DOHH2 (cell line): ENCODE results near the gene AUTS2.

Experiments
- H3F3A ChIP-seq: fragments of 200-600 bp; sonication (generic), shearing (Covaris generic); 2 replicates; pipeline ENCODE4 v1.6.0; 2016; ENCODE audit warnings: antibody characterized with exemption, mild to moderate bottlenecking; ENCODE audit not compliant: control insufficient read depth, insufficient read depth
- H3K27ac ChIP-seq: fragments of 200-600 bp; sonication (generic); 2 replicates; pipeline ENCODE4 v1.5.1; 2014; ENCODE audit warnings: low read depth, mild to moderate bottlenecking, low read length, moderate library complexity
- H3K27me3 ChIP-seq: fragments of 200-600 bp; sonication (generic); 2 replicates; pipeline ENCODE4 v1.6.1; 2014; ENCODE audit warnings: mild to moderate bottlenecking, low read length, mixed read lengths; ENCODE audit not compliant: control insufficient read depth
- H3K36me3 ChIP-seq: fragments of 200-600 bp; sonication (generic); 2 replicates; pipeline ENCODE4 v1.6.1; 2014; ENCODE audit warnings: mild to moderate bottlenecking, low read length, moderate library complexity, mixed read lengths; ENCODE audit not compliant: control insufficient read depth
- H3K4me1 ChIP-seq: fragments of 200-600 bp; sonication (generic); 2 replicates; pipeline ENCODE4 v1.6.1; 2014; ENCODE audit warnings: mild to moderate bottlenecking, low read length, mixed read lengths; ENCODE audit not compliant: control insufficient read depth
- H3K4me2 ChIP-seq: fragments of 200-600 bp; sonication (generic); 2 replicates; pipeline ENCODE4 v1.6.0; 2014; ENCODE audit warnings: mild to moderate bottlenecking, low read length, moderate library complexity
- H3K4me3 ChIP-seq: fragments of 200-600 bp; sonication (generic); 2 replicates; pipeline ENCODE4 v1.5.1; 2014; ENCODE audit warnings: mild to moderate bottlenecking, low read length, mixed read lengths
- H3K79me2 ChIP-seq: fragments of 200-600 bp; sonication (generic); 2 replicates; pipeline ENCODE4 v1.6.1; 2014; ENCODE audit warnings: mild to moderate bottlenecking, low read length, mixed read lengths; ENCODE audit not compliant: control insufficient read depth
- H3K9me2 ChIP-seq: fragments of 200-600 bp; sonication (generic); replicated peaks from 2 replicates; pipeline ENCODE4 v1.6.1; 2014; ENCODE audit warnings: mild to moderate bottlenecking, low read length, mixed read lengths; ENCODE audit not compliant: control insufficient read depth
- H3K9me3 ChIP-seq: fragments of 200-600 bp; sonication (generic); 2 replicates; pipeline ENCODE4 v1.6.1; 2014; ENCODE audit warnings: antibody characterized with exemption, low read length, mixed read lengths; ENCODE audit not compliant: control insufficient read depth, insufficient read depth
- H4K20me1 ChIP-seq: fragments of 200-600 bp; sonication (generic); 2 replicates; pipeline ENCODE4 v1.6.0; 2014; ENCODE audit warnings: low read depth, mild to moderate bottlenecking, antibody characterized with exemption, low read length, moderate library complexity; ENCODE audit not compliant: control insufficient read depth, insufficient read depth
- EZH2phosphoT487 ChIP-seq: fragments of 200-600 bp; sonication (generic); IDR thresholded peaks from 2 replicates; pipeline ENCODE4 v1.6.1; 2017; ENCODE audit warnings: borderline replicate concordance, mild to moderate bottlenecking, antibody characterized with exemption, low read length, moderate library complexity, mixed read lengths
- TF ChIP-seq, protein P1 (sequence below): fragments of 200-600 bp; sonication (generic); IDR thresholded peaks from one replicate; pipeline ENCODE4 v1.5.1; 2014; ENCODE audit warnings: antibody characterized with exemption, mild to moderate bottlenecking, low read depth, low read length; ENCODE audit not compliant: poor library complexity, severe bottlenecking

AUTS2 gene

DNA sequence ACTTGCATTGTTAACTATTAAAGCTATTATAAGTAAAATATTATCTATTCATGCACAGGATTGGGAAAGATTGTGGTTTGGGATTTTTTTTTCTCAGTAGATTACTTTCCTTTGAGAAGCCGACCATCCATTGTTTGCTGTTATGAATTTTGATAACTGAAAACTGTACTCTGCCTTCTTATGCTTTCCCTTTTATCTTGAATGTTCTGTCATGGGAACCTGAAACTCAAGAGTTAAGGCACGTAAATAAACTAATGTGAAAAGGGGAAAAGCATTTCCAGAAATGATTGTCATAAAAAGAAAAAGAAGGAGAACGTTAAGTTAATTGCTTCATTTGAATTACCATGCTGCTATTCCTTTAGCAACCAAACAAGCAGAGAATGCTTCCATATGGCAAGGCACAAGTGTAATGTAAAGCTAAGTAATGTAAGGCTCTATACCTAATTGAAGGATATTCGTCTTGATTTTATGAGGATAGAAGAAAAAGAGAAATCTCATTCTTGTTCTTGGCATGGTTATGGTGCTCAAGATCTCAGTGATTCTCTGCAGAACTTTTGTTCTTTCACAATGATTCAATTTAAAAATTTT lies 370.8 kb downstream of the AUTS2 start:
- peaks cover 56% of the 10 kb centered on the region for H3K79me2 ChIP-seq
- H3K4me3 ChIP-seq = no peak overlapping the region
- TF ChIP-seq, protein P1, sequence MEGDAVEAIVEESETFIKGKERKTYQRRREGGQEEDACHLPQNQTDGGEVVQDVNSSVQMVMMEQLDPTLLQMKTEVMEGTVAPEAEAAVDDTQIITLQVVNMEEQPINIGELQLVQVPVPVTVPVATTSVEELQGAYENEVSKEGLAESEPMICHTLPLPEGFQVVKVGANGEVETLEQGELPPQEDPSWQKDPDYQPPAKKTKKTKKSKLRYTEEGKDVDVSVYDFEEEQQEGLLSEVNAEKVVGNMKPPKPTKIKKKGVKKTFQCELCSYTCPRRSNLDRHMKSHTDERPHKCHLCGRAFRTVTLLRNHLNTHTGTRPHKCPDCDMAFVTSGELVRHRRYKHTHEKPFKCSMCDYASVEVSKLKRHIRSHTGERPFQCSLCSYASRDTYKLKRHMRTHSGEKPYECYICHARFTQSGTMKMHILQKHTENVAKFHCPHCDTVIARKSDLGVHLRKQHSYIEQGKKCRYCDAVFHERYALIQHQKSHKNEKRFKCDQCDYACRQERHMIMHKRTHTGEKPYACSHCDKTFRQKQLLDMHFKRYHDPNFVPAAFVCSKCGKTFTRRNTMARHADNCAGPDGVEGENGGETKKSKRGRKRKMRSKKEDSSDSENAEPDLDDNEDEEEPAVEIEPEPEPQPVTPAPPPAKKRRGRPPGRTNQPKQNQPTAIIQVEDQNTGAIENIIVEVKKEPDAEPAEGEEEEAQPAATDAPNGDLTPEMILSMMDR = no peak
- no peak for TF ChIP-seq EZH2phosphoT487
- peaks cover 41% of the 10 kb centered on the region for H3K4me1 ChIP-seq
- no peak overlapping the region for H3K27ac ChIP-seq
- H3K27me3 ChIP-seq = no peaks in the 10 kb centered on the region
- no peaks in the 10 kb centered on the region for H3K9me2 ChIP-seq
- H3F3A ChIP-seq = no peaks in the 10 kb centered on the region
- H3K9me3 ChIP-seq = no peaks in the 10 kb centered on the region
- H3K4me2 ChIP-seq = no peak overlapping the region
- no peaks in the 10 kb centered on the region for H4K20me1 ChIP-seq
- no peaks in the 10 kb centered on the region for H3K36me3 ChIP-seq

DNA sequence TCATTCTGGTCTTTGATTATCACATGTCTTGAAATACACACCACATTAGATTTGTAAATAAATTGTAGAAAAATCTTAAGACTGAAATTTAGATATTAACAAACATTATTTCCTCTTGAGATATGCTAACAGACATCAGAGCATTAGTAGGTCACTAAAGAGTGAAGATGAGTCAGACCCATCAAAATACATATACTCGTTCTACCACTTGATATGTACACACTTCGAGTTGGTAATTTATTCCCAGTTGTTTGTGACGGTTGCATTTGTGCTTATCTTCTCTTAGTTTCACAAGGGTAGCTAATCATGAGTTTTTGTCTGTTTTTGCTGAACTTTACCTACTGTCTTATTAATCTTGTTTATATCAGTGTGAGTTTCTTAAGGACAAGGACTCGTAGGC lies 383.4 kb downstream of the AUTS2 start:
- Histone ChIP-seq H3K4me2 (no peak overlapping the region), H3K79me2 (peaks cover 48% of the 10 kb centered on the region), H3K4me1 (no peaks in the 10 kb centered on the region), H3K9me3 (peaks cover 10% of the 10 kb centered on the region; the same call in 1 of the 2 replicates), H3K9me2 (no peaks in the 10 kb centered on the region), H3K27ac (no peak overlapping the region), H3K4me3 (no peak overlapping the region), H3K27me3 (no peaks in the 10 kb centered on the region), H3K36me3 (no peaks in the 10 kb centered on the region), H4K20me1 (no peaks in the 10 kb centered on the region), H3F3A (no peaks in the 10 kb centered on the region)
- TF ChIP-seq EZH2phosphoT487 = no peak
- TF ChIP-seq, protein P1 = no peak

DNA sequence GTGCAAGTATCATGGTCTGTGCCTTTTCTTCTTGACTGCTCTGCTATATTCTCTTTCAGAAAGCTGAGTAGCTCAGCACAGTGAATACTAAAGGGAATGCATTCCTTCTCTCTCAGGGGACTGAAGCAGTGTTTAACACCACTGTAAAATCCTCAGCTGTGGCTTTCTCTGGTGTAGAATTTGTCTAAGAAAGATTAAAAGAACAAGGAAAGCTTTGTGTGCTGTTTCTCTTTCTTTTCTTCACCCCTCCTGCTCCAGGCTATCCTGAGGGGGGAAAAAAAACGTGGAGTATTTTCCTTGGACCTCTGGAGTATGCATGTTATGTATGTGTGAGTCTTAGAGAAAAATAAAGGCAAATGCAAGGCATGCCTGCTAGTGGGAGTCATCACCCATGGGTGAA lies 383.9 kb downstream of the AUTS2 start:
- Histone ChIP-seq H3F3A (no peaks in the 10 kb centered on the region), H3K9me2 (no peaks in the 10 kb centered on the region), H3K4me2 (no peak overlapping the region), H3K36me3 (no peaks in the 10 kb centered on the region), H3K4me1 (no peaks in the 10 kb centered on the region), H3K4me3 (no peak overlapping the region), H3K27ac (no peak overlapping the region), H3K79me2 (peaks cover 43% of the 10 kb centered on the region), H3K27me3 (no peaks in the 10 kb centered on the region), H4K20me1 (no peaks in the 10 kb centered on the region), H3K9me3 (peaks cover 5% of the 10 kb centered on the region; the same call in 1 of the 2 replicates)
- TF ChIP-seq, protein P1 = no peak
- no peak for TF ChIP-seq EZH2phosphoT487
